ENCODE results near the gene IGSF11.
"Not testable (repeated sequence)": the region's sequence is repeated elsewhere in the genome, so short reads cannot be mapped to it uniquely, and the experiment has no call there.

IGSF11 gene

GRCh38 chr3:119034256-119035013 is at the start of gene IGSF11:
TSS of gene IGSF11 (minus strand) at chr3:119034846. CDS start at chr3:119034582, 264 bp downstream.
- DNase-seq (ENCODE audit: low read depth, low spot score): no peak

GRCh38 chr3:119080364-119080763 is 45.7 kb upstream of the IGSF11 start:
- no peak for DNase-seq (ENCODE audit: low read depth, low spot score)

- no peak for DNase-seq (ENCODE audit: low read depth, low spot score)
Observed at GRCh38 chr3:119073258-119074001, 38.8 kb upstream of the IGSF11 start.

GRCh38 chr3:119072451-119072850 is 37.8 kb upstream of the IGSF11 start:
- DNase-seq (ENCODE audit: low read depth, low spot score): not testable (repeated sequence)

- no peak for DNase-seq (ENCODE audit: low read depth, low spot score)
Observed at GRCh38 chr3:119069725-119070124, 35.1 kb upstream of the IGSF11 start.

- no peak for DNase-seq (ENCODE audit: low read depth, low spot score)
Observed at GRCh38 chr3:119063471-119063870, 28.8 kb upstream of the IGSF11 start.

GRCh38 chr3:119062892-119063291 is 28.2 kb upstream of the IGSF11 start:
- DNase-seq (ENCODE audit: low read depth, low spot score): no peak

GRCh38 chr3:119044593-119044992 is 9.9 kb upstream of the IGSF11 start:
- DNase-seq (ENCODE audit: low read depth, low spot score): no peak

GRCh38 chr3:119042162-119042561 is 7.5 kb upstream of the IGSF11 start:
- DNase-seq (ENCODE audit: low read depth, low spot score): no peak

GRCh38 chr3:119035014-119035346 is 334 bp upstream of the IGSF11 start:
- DNase-seq (ENCODE audit: low read depth, low spot score): no peak

- no peak for DNase-seq (ENCODE audit: low read depth, low spot score)
Observed at GRCh38 chr3:119033393-119034255, 1.0 kb downstream of the IGSF11 start.

- no peak for DNase-seq (ENCODE audit: low read depth, low spot score)
Observed at GRCh38 chr3:119025171-119025795, 9.4 kb downstream of the IGSF11 start.

GRCh38 chr3:119019767-119020518 is 14.7 kb downstream of the IGSF11 start:
- DNase-seq (ENCODE audit: low read depth, low spot score): no peak

- no peak for DNase-seq (ENCODE audit: low read depth, low spot score)
Observed at GRCh38 chr3:119018690-119019463, 15.8 kb downstream of the IGSF11 start.

- no peak for DNase-seq (ENCODE audit: low read depth, low spot score)
Observed at GRCh38 chr3:119015942-119016341, 18.7 kb downstream of the IGSF11 start.

GRCh38 chr3:119013951-119014350 is 20.7 kb downstream of the IGSF11 start:
- DNase-seq (ENCODE audit: low read depth, low spot score): no peak

- DNase-seq (ENCODE audit: low read depth, low spot score): no peak
Observed at GRCh38 chr3:119011528-119011927, 23.1 kb downstream of the IGSF11 start.

- no peak for DNase-seq (ENCODE audit: low read depth, low spot score)
Observed at GRCh38 chr3:118997190-118997589, 37.5 kb downstream of the IGSF11 start.

- DNase-seq (ENCODE audit: low read depth, low spot score): no peak
Observed at GRCh38 chr3:118991775-118992174, 42.9 kb downstream of the IGSF11 start.
